Measurements from ENCODE around the gene LUC7L2. TPM values are rescaled to one million over a fixed set of nuclear protein-coding genes. Genes with fewer than 3 reads are reported as not detected.

Gene LUC7L2
- total and polyA plus RNA-seq, 10 of the 15 experiments (the other 5 are each of a cell fraction or from before 2014, with no cell fraction given), result 31.7 to 98.7 (median 68.6) TPM

DNA sequence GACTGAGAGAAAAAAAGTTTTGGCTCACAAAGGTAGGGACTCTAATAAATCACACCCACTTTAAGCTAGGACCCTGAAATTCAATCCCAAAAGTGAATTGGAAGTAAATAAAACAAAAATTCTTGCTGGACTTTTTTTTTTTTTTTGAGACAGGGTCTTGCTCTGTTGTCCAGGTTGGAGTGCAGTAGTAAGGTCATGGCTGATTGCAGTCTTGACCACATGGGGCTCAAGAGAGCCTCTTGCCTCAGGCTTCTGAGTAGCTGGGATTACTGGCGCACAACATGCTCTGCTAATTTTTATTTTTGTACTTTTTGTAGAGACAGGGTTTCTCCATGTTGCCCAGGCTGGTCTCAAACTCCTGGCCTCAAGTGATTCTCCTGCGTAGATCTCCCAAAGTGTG is 5.0 kb upstream of the LUC7L2 start:
- Histone ChIP-seq H2AFZ (ENCODE audit: control insufficient read depth, low read depth, low read length) (no peak overlapping the region), H3K9ac (ENCODE audit: control insufficient read depth, insufficient read depth, low read length) (no peak overlapping the region), H3K27ac (ENCODE audit: control insufficient read depth, insufficient read depth) (no peak overlapping the region), H3K4me2 (ENCODE audit: control insufficient read depth, insufficient read depth) (no peak overlapping the region), H3K9me3 (replicated peaks; ENCODE audit: control insufficient read depth, insufficient read depth, low read length) (no peaks in the 10 kb centered on the region), H3K4me3 (no peak overlapping the region), H3K27me3 (replicated peaks in 1 of 2; ENCODE audit: control insufficient read depth in 2 of 2, insufficient read depth in 2 of 2, low read length in 1 of 2) (no peaks in the 10 kb centered on the region), H3K36me3 (ENCODE audit: control insufficient read depth in 2 of 2, insufficient read depth in 2 of 2, low read length in 1 of 2) (no peaks in the 10 kb centered on the region; a peak in 1 of 4 replicates), H3K4me1 (ENCODE audit: control insufficient read depth, insufficient read depth, low read length) (no peaks in the 10 kb centered on the region), H4K20me1 (ENCODE audit: control insufficient read depth, insufficient read depth) (no peaks in the 10 kb centered on the region), H3K79me2 (ENCODE audit: control insufficient read depth, insufficient read depth, low read length) (peaks cover 15% of the 10 kb centered on the region)
- POLR2A ChIA-PET, result interaction anchor here (1.0 kb wide), 1 partner anchor 15 kb away, joined by 3 read pairs; no protein-coding TSS in a partner anchor
- CTCF ChIA-PET, result interaction anchor here (1.4 kb wide), 1 partner anchor 11 kb away, joined by 6 read pairs; no protein-coding TSS in a partner anchor
- SMC1A ChIA-PET (ENCODE audit: uncharacterized antibody, unreplicated experiment), result interaction anchor here (0.7 to 2.9 kb wide), 3 partner anchors 10 to 784 kb away, joined by 3 to 8 read pairs (median 3); no protein-coding TSS in a partner anchor
- in situ Hi-C loops (cut with MboI), result loop anchor here (5.0 to 25.0 kb wide), 2 partner anchors 242 to 1558 kb away; partner anchors contain the start of gene BRAF
- intact Hi-C loops (cut with micrococcal nuclease; ENCODE audit: unreplicated experiment), result loop anchor here (5.0 kb wide), 1 partner anchor 237 kb away; no protein-coding TSS in a partner anchor
- WGBS (ENCODE audit: insufficient coverage, insufficient replicate concordance, low lambda C conversion rate, missing lambda C conversion rate), result 100% methylated on average over 2 of the region's 2 CpGs
- FAIRE-seq, result no peak
- BruUV-seq (replicated peaks), result no TSS peak
- no peak for ATAC-seq
- RAD21 ChIA-PET (ENCODE audit: unreplicated experiment), result no interaction called here
- DNase-seq (ENCODE audit: low read depth, low spot score), result no peak
- no peak for TF ChIP-seq JUNB (IDR thresholded peaks at IDR 0.05)
- TF ChIP-seq RAD21 (IDR thresholded peaks at IDR 0.05; ENCODE audit: insufficient read depth, low read depth, low read length), result no peak
- TF ChIP-seq NFIC (IDR thresholded peaks at IDR 0.05; ENCODE audit: low read depth, low read length), result no peak
- no peak for TF ChIP-seq HSF1 (IDR thresholded peaks at IDR 0.05; ENCODE audit: low read depth, low read length)
- no peak for TF ChIP-seq EGR1 (IDR thresholded peaks at IDR 0.05; ENCODE audit: borderline replicate concordance in 1 of 2, low read depth in 2 of 2, low read length in 2 of 2)
- TF ChIP-seq CTCF (IDR thresholded peaks at IDR 0.05 in 2 of 3, conservative IDR thresholded peaks at IDR 0.05 in 1 of 3; ENCODE audit: control insufficient read depth in 2 of 3, extremely low read depth in 1 of 3, insufficient read depth in 1 of 3, low read depth in 3 of 3, low read length in 3 of 3), result no peak
- no peak for TF ChIP-seq NR2F1 (conservative IDR thresholded peaks at IDR 0.05)
- TF ChIP-seq CREB1 (IDR thresholded peaks at IDR 0.05; ENCODE audit: low read depth), result no peak
- no peak for TF ChIP-seq ZNF384 (IDR thresholded peaks at IDR 0.05; ENCODE audit: borderline replicate concordance, low read depth, low read length)
- TF ChIP-seq SUZ12 (IDR thresholded peaks at IDR 0.05; ENCODE audit: unreplicated experiment), result no peak
- TF ChIP-seq SIN3A (IDR thresholded peaks at IDR 0.05; ENCODE audit: low read depth, low read length), result no peak
- no peak for TF ChIP-seq POLR2AphosphoS5 (IDR thresholded peaks at IDR 0.05; ENCODE audit: low read length)
- TF ChIP-seq FOXK2 (IDR thresholded peaks at IDR 0.05), result no peak
- TF ChIP-seq, protein P1, sequence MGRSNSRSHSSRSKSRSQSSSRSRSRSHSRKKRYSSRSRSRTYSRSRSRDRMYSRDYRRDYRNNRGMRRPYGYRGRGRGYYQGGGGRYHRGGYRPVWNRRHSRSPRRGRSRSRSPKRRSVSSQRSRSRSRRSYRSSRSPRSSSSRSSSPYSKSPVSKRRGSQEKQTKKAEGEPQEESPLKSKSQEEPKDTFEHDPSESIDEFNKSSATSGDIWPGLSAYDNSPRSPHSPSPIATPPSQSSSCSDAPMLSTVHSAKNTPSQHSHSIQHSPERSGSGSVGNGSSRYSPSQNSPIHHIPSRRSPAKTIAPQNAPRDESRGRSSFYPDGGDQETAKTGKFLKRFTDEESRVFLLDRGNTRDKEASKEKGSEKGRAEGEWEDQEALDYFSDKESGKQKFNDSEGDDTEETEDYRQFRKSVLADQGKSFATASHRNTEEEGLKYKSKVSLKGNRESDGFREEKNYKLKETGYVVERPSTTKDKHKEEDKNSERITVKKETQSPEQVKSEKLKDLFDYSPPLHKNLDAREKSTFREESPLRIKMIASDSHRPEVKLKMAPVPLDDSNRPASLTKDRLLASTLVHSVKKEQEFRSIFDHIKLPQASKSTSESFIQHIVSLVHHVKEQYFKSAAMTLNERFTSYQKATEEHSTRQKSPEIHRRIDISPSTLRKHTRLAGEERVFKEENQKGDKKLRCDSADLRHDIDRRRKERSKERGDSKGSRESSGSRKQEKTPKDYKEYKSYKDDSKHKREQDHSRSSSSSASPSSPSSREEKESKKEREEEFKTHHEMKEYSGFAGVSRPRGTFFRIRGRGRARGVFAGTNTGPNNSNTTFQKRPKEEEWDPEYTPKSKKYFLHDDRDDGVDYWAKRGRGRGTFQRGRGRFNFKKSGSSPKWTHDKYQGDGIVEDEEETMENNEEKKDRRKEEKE (IDR thresholded peaks at IDR 0.05), result no peak
- no peak for TF ChIP-seq MYC (IDR thresholded peaks at IDR 0.05; ENCODE audit: insufficient read depth, insufficient read length, insufficient replicate concordance, low read length, severe bottlenecking)
- no peak for TF ChIP-seq LARP7 (IDR thresholded peaks at IDR 0.05)
